MM.1S (cell line): ENCODE measurements around the gene VCP.
A peak's percentile ranks its signal among the peaks of the same experiment; 100 is the strongest.

Experiments
- DNase-seq: peaks from one replicate; pipeline ENCODE4 v3.0.0-alpha.2; 2015
- H2AFZ ChIP-seq: fragments of 300-600 bp; sonication (generic); 2 replicates; pipeline ENCODE4 v1.6.0; 2016; ENCODE audit warnings: antibody characterized with exemption, low read length
- H3F3A ChIP-seq: fragments of 300-600 bp; sonication (generic); 2 replicates; pipeline ENCODE4 v1.6.1; 2016; ENCODE audit warnings: mild to moderate bottlenecking, antibody characterized with exemption, low read length, moderate library complexity, mixed read lengths; ENCODE audit not compliant: insufficient read depth
- H3K27ac ChIP-seq: fragments of 300-600 bp; sonication (generic); 2 replicates; pipeline ENCODE4 v1.5.1; 2016; ENCODE audit warnings: mild to moderate bottlenecking, low read length
- H3K27me3 ChIP-seq: fragments of 300-600 bp; sonication (generic); replicated peaks from 2 replicates; pipeline ENCODE4 v1.6.0; 2016; ENCODE audit warnings: low read length; ENCODE audit not compliant: insufficient read depth
- H3K36me3 ChIP-seq: fragments of 300-600 bp; sonication (generic); replicated peaks from 2 replicates; pipeline ENCODE4 v1.6.1; 2016; ENCODE audit warnings: mild to moderate bottlenecking, low read length, mixed read lengths; ENCODE audit not compliant: insufficient read depth
- H3K4me1 ChIP-seq: fragments of 300-600 bp; sonication (generic); 2 replicates; pipeline ENCODE4 v1.6.1; 2016; ENCODE audit warnings: low read length, mixed read lengths
- H3K4me2 ChIP-seq: fragments of 300-600 bp; sonication (generic); 2 replicates; pipeline ENCODE4 v1.6.0; 2016; ENCODE audit warnings: low read depth, low read length
- H3K4me3 ChIP-seq: fragments of 300-600 bp; sonication (generic); 2 replicates; pipeline ENCODE4 v1.5.1; 2016; ENCODE audit warnings: low read length, mixed read lengths
- H3K79me2 ChIP-seq: fragments of 300-600 bp; sonication (generic); 2 replicates; pipeline ENCODE4 v1.6.1; 2016; ENCODE audit warnings: mixed run types, low read length, mixed read lengths
- H3K9ac ChIP-seq: fragments of 300-600 bp; sonication (generic); 2 replicates; pipeline ENCODE4 v1.6.1; 2016; ENCODE audit warnings: low read length, mixed read lengths
- H3K9me2 ChIP-seq: fragments of 300-600 bp; sonication (generic); replicated peaks from 2 replicates; pipeline ENCODE4 v1.6.1; 2016; ENCODE audit warnings: mild to moderate bottlenecking, low read length, mixed read lengths; ENCODE audit not compliant: insufficient read depth
- H3K9me3 ChIP-seq: fragments of 300-600 bp; sonication (generic); replicated peaks from 2 replicates; pipeline ENCODE4 v1.6.1; 2016; ENCODE audit warnings: mild to moderate bottlenecking, low read length, mixed read lengths; ENCODE audit not compliant: insufficient read depth
- H4K20me1 ChIP-seq: fragments of 300-600 bp; sonication (generic); 2 replicates; pipeline ENCODE4 v1.6.1; 2016; ENCODE audit warnings: mild to moderate bottlenecking, low read length, moderate library complexity, mixed read lengths; ENCODE audit not compliant: insufficient read depth
- CTCF ChIP-seq: fragments of 300-600 bp; sonication (generic); IDR thresholded peaks from 2 replicates; pipeline ENCODE4 v1.5.1; 2016; ENCODE audit warnings: antibody characterized with exemption, low read length, mixed read lengths
- EZH2 ChIP-seq: fragments of 300-600 bp; sonication (generic); optimal IDR thresholded peaks from 2 replicates; pipeline ENCODE3; 2017; ENCODE audit warnings: low read depth, mild to moderate bottlenecking, antibody characterized with exemption, low read length, mixed read lengths
- EZH2phosphoT487 ChIP-seq: fragments of 300-600 bp; sonication (generic); IDR thresholded peaks from 2 replicates; pipeline ENCODE4 v1.6.1; 2018; ENCODE audit warnings: antibody characterized with exemption, low read length

The VCP gene

GRCh38 chr9:35072461-35073278 is at the start of gene VCP:
Gene VCP (minus strand): TSS chr9:35072625. CDS start chr9:35072353, 272 bp downstream.
- no peak for TF ChIP-seq EZH2phosphoT487
- no peak for TF ChIP-seq EZH2
- no peak for TF ChIP-seq CTCF
- H4K20me1 ChIP-seq: peaks cover 32% of the 10 kb centered on the region
- H3K36me3 ChIP-seq: peaks cover 7% of the 10 kb centered on the region; the same call in 1 of the 2 replicates
- peak; percentile 99 for DNase-seq
- no peaks in the 10 kb centered on the region for H3K9me3 ChIP-seq
- H3K9ac ChIP-seq: peak within 1 kb of the TSS; percentile 99
- peak within 1 kb of the TSS; percentile 97; the same call in 1 of the 2 replicates for H3K4me2 ChIP-seq
- H3F3A ChIP-seq: peaks cover 52% of the 10 kb centered on the region
- no peaks in the 10 kb centered on the region for H3K9me2 ChIP-seq
- H3K4me3 ChIP-seq: peak within 1 kb of the TSS; percentile 83
- peaks cover 16% of the 10 kb centered on the region for H3K4me1 ChIP-seq
- H3K27ac ChIP-seq: peak within 1 kb of the TSS; percentile 98
- H2AFZ ChIP-seq: peak within 1 kb of the TSS; percentile 32; the same call in 1 of the 2 replicates
- H3K79me2 ChIP-seq: peaks cover 76% of the 10 kb centered on the region
- H3K27me3 ChIP-seq: no peaks in the 10 kb centered on the region

- Histone ChIP-seq H3K9ac (peak overlapping the region; percentile 53; the same call in 1 of the 2 replicates), H3K27ac (peak overlapping the region; percentile 66; the same call in 1 of the 2 replicates)
These were observed 44.6 kb upstream of the VCP start for GRCh38 chr9:35116898-35117551.

GRCh38 chr9:35116539-35116897 is 44.1 kb upstream of the VCP start:
- H2AFZ ChIP-seq: peak overlapping the region; percentile 82
- H3F3A ChIP-seq: peaks cover 21% of the 10 kb centered on the region; the same call in 1 of the 2 replicates
- H3K27ac ChIP-seq: peak overlapping the region; percentile 66; the same call in 1 of the 2 replicates
- peak overlapping the region; percentile 99 for H3K4me2 ChIP-seq
- peaks cover 10% of the 10 kb centered on the region; the same call in 1 of the 2 replicates for H3K79me2 ChIP-seq
- no peaks in the 10 kb centered on the region for H3K36me3 ChIP-seq
- no peaks in the 10 kb centered on the region for H3K9me2 ChIP-seq
- H3K27me3 ChIP-seq: no peaks in the 10 kb centered on the region
- no peak for DNase-seq
- no peaks in the 10 kb centered on the region for H4K20me1 ChIP-seq
- peaks cover 21% of the 10 kb centered on the region for H3K4me1 ChIP-seq
- peak overlapping the region; percentile 84 for H3K4me3 ChIP-seq
- peak overlapping the region; percentile 53 for H3K9ac ChIP-seq
- TF ChIP-seq EZH2 (no peak), EZH2phosphoT487 (no peak), CTCF (no peak)
- no peaks in the 10 kb centered on the region for H3K9me3 ChIP-seq

More at GRCh38 chr9:35116898-35117551, 44.6 kb upstream of the VCP start:
- H3K27me3 ChIP-seq: no peaks in the 10 kb centered on the region
- H4K20me1 ChIP-seq: no peaks in the 10 kb centered on the region
- peaks cover 10% of the 10 kb centered on the region; the same call in 1 of the 2 replicates for H3K79me2 ChIP-seq
- no peaks in the 10 kb centered on the region for H3K9me3 ChIP-seq
- H3K9me2 ChIP-seq: no peaks in the 10 kb centered on the region
- H2AFZ ChIP-seq: peak overlapping the region; percentile 82
- peaks cover 21% of the 10 kb centered on the region; the same call in 1 of the 2 replicates for H3F3A ChIP-seq
- peak overlapping the region; percentile 99 for H3K4me2 ChIP-seq
- no peaks in the 10 kb centered on the region for H3K36me3 ChIP-seq
- peak; percentile 95 for DNase-seq
- H3K4me3 ChIP-seq: peak overlapping the region; percentile 84
- no peak for TF ChIP-seq EZH2
- TF ChIP-seq CTCF: peak; percentile 95
- H3K4me1 ChIP-seq: peaks cover 17% of the 10 kb centered on the region
